ENCODE measurements around the gene CGB5.
"Not testable (repeated sequence)": the region's sequence is repeated elsewhere in the genome, so short reads cannot be mapped to it uniquely, and the experiment has no call there.

CGB5 gene

DNA sequence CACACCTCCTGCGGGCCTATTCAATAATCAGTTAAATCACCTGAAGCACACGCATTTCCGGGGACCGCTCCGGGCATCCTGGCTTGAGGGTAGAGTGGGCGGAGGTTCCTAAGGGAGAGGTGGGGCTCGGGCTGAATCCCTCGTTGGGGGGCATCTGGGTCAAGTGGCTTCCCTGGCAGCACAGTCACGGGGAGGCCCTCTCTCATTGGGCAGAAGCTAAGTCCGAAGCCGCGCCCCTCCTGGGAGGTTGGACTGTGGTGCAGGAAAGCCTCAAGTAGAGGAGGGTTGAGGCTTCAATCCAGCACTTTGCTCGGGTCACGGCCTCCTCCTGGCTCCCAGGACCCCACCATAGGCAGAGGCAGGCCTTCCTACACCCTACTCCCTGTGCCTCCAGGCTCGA lies at the start of gene CGB5:
Gene CGB5 (plus strand): TSS at position 301 of the 400 bp plus-strand sequence. CDS start 362 bp downstream, outside the sequence.
- not testable (repeated sequence) for DNase-seq

DNA sequence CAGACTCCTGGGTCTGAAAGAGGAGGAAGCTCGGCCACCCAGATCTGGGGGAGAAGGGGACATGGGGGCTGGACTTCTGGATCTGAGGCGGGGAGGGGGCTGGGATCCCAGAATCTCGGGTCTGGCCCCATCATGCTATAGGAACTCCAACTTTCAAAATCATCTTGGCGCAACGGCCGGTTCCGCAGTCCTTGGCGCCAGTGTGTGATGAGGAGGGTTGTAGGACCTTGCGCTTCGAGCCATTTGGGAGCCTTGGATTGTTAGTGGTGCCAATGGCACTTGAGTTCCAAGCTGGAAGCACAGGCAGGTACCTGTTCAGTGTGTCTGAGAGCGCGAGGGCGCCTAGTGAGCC lies 49.6 kb upstream of the CGB5 start:
- no peak for DNase-seq

- peak in 2 of 4 experiments; percentile 10 to 31 for DNase-seq
Observed at GRCh38 chr19:48997972-48998371, 45.7 kb upstream of the CGB5 start.

- peak in 3 of 4 experiments; percentile 31 to 70 (median 46) for DNase-seq
Observed at GRCh38 chr19:48999481-49000325, 43.9 kb upstream of the CGB5 start.

- no peak for DNase-seq
Observed at GRCh38 chr19:49004133-49004532, 39.5 kb upstream of the CGB5 start.

DNA sequence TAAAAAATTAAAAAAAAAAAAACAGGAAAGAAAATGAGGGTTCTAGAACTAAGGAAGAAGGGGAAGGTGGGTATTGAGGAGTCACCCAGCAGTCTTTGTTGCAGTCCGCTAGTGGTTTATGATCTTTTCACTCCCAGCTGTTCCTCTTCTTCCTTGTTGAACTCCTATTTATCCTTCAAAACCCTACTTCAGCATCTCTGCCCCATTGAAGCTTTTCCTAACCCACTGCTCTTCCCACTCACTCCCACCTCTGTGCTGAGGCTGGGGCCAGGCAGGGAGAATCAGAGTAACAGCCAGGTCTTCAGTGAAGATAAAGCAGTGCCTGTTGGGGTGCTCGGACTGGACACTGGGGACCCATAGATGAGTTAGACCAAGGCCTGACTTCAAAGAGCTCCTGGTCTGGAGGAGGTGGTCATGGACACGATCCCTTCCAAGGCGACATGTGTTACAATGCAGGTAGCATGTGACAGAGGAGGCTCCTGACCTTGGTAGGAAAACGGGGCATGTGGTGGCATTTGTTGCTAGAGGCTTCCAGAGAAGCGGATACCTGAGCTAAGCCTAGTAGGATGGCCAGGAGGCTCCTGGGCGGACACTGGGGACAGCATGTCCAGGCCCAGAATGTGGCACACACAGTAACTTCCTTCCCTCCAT lies 38.6 kb upstream of the CGB5 start:
- no peak for DNase-seq

DNA sequence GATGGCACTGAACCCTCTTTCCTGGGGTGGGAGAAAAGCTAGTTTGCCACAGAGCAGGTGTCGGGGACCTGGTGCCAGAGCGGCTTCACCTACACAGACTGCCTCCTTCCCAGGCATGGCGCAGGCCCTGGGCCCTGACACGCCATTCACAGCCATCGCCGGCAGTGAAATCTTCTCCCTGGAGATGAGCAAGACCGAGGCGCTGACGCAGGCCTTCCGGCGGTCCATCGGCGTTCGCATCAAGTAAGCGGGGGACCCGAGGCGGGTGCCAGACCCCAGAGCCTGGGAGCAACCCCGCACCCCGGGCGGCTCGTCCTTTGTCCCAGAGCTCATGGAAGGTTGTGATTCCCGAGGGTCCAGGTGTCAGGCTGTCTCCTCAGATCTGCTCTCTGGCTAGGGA lies 36.7 kb upstream of the CGB5 start:
- DNase-seq: no peak

DNA sequence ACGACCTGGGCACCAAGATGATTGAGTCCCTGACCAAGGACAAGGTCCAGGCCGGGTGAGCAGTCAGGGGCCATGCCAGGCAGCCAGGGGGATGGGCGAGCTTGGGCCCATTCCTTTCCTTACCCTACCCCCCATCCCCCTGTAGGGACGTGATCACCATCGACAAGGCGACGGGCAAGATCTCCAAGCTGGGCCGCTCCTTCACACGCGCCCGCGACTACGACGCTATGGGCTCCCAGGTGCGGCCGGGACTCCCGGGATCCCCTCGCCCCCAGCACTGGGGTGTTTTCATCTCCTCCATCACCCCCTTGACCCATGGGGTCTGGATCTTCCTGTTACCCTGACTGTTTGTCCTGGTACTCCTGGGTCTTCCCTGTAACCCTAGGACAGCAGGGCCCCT lies 33.8 kb upstream of the CGB5 start:
- no peak for DNase-seq

GRCh38 chr19:49010453-49010852 lies 33.2 kb upstream of the CGB5 start:
- DNase-seq: no peak

DNA sequence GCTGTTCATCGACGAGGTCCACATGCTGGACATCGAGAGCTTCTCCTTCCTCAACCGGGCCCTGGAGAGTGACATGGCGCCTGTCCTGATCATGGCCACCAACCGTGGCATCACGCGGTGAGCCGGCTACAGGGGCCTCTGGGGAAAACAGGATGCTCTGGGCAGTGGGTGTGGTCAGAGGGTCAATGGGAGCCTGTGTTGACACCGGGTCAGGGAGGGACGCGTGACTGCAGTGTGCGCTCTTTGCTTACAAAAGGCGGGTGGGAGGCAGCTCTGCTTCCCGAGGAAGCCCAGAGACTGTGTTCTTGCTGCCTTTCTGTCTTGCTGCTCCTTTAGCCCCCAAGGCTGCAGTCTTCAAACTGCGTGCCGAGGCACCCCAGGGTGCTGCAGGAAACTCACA lies 32.5 kb upstream of the CGB5 start:
- DNase-seq: no peak

DNA sequence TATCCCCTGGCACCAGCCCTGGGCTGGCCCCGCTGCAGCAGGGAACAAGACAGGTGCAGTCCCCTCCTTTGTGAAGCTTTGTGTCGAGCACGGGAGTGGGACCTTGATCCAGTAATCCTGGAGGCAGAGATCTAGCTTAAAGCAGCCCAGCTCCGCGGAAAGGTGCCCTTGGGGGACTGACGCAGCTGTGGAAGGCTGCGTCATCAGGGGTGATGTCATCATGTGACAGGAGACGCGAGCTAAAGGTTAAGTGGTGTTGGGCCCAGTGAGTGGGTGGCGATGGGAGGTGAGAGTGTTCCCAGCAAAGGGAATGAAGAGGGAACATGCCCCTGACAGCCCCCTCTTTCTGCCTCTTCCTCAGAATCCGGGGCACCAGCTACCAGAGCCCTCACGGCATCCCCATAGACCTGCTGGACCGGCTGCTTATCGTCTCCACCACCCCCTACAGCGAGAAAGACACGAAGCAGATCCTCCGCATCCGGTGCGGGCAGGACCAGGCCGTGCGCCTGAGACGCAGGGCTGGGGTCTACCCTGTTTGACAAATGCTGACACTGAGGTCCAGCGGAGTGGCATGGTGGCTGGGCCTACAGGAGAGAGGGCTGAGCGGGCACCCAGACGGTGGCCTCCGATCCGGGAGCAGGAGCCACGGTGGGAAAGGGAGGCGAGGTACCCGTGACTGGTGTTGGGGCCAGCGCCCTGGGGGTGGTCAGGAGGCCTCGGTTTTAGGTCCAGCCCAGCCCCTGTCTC lies 29.4 kb upstream of the CGB5 start:
- DNase-seq: no peak

- DNase-seq: no peak
Observed at GRCh38 chr19:49014870-49015255, 28.8 kb upstream of the CGB5 start.

GRCh38 chr19:49016067-49016839 lies 27.4 kb upstream of the CGB5 start:
- DNase-seq: no peak

- no peak for DNase-seq
Observed at GRCh38 chr19:49017041-49017665, 26.5 kb upstream of the CGB5 start, which contains the start of gene LHB. LHB (minus strand) TSS chr19:49017091; CDS start chr19:49017081, 10 bp downstream.

DNA sequence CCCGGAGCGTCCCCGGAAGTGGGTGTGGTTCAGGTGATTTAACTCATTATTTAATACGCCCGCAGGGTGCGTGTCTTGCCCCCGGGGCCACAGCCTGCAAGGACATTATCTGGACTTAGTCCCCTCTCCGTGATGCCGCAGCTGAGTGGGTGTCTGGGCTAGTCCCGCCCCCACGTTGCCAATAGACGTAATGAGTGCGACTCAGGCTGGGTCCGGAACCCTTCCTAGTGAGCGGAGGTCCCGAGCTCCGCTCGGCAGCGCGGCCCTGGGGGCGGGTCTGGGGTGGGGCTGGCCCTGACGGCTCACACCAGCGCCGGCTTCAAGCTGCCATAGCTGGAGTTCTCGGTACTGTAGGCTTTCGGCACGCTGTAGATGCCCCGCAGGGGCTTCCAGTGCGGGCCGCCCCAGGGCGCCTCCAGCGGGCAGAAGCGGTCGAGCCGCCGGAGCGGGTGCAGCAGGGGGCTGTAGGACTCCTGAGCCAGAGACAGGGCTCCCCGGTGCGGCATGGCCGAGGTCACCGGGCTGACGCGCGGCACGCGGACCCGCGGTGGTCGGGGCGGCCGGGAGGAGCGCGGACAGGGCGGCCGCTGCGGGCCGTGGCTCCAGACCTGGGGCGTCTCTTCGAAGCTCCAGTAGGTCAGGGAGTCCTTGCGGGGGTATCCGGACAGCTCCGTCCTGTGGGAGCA lies 25.8 kb upstream of the CGB5 start:
- DNase-seq: peak in 3 of 4 experiments; percentile 22 to 63 (median 42)

DNA sequence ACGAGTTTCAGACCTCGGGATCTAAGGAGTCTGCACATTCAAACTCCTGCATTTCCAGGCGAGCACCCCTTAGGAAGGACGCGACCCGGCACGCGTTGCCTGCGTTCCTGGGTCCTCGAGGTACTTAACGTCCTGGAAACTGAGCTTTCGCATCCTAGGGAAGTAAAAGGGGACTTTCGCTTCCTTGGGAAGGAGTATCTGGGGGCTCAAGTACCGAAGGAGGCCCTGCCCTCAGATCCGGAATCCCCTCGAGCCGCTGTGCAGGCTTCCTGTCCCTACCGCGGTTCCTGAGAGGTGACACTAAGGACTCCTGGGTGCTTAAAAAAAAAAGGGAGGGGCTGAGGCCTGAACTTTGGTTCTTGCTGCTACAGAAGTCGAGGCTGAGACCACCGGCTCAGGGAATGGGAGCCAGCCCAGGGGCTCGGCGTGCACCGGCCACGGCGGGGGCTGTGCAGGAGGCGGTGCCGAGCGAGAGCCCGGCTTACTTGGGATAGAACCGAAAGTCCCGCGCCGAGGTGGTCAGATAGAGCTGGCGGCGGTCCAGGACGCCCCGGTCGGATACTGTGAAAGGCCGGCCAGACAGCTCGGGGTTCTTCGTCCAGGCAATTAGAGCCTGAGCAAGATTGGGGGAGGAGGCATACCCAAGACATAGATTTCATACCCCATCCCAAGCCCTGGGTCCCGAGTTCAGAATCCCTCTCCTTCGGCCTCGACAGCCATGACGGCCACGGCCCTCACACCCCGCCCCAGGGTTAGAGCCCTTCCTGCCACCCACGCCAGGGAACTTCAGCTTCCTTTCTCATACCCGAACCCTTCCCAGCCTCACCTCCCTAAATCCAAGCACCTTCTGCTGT lies 25.0 kb upstream of the CGB5 start:
- peak in 1 of 4 experiments; percentile 3 for DNase-seq

GRCh38 chr19:49019242-49019932 lies 24.3 kb upstream of the CGB5 start:
- DNase-seq: peak in 3 of 4 experiments; percentile 24 to 55 (median 48)

- DNase-seq: no peak
Observed at GRCh38 chr19:49020342-49020741, 23.3 kb upstream of the CGB5 start.

DNA sequence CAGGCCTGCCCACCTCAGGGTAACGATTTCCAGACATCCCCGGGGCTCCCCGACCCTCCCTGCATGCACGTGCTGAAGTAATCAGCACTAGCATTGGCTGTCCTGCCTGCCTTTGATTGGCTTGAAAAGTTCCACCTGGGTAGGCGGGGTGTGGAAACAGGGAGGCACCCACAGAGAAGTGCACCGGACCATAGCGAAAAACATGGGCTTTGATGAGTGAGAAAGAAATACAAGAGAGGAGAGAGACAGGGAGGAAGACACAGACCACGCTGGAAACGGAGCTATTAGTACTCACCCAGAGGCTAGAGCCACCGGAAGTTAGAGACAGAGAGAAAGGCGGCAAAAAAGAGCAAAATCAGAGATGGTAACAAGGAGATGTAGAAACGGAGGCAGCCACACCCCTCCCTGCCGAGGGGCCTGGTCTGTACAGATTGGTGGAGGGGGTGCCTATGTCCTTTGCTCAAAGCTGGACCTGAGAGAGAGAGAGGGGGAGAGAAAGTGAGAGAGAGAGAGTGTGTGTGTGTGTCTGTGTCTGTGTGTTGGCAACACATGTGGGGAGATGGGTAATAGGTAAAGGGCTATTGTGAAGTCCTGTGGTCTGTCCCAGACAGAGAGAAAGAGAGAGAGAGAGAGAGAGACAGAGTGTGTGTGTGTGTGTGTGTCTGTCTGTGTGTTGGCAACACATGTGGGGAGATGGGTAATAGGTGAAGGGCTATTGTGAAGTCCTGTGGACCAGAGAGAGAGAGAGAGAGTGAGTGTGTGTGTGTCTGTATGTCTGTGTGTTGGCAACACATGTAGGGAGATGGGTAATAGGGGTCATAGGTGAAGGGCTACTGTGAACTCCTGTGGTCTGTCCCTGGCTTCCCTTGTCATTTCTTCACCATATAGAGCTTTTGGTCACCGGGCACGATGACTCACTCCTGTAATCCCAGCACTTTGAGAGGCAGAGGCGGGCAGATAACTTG lies 22.4 kb upstream of the CGB5 start:
- no peak for DNase-seq

All from activated naive CD4-positive, alpha-beta T cell (primary cell).